GM20000 (cell line): Measurements from ENCODE around the gene UGT1A10.
"Not testable (repeated sequence)": the region's sequence is repeated elsewhere in the genome, so short reads cannot be mapped to it uniquely, and the experiment has no call there.

Source experiments
- DNase-seq: peaks from one replicate; pipeline ENCODE4 v3.0.0; 2012; ENCODE audit warnings: low spot score
- CTCF ChIP-seq: IDR thresholded peaks from 2 replicates; pipeline ENCODE4 v1.5.1; 2012; ENCODE audit warnings: mild to moderate bottlenecking, control low read depth; ENCODE audit errors: extremely low read depth, missing control alignments

UGT1A10 gene

GRCh38 chr2:233604826-233605225 lies 31.4 kb upstream of the UGT1A10 start:
- TF ChIP-seq CTCF = no peak
- DNase-seq = no peak

- no peak for TF ChIP-seq CTCF
- no peak for DNase-seq
Measured at GRCh38 chr2:233605680-233606079, 30.6 kb upstream of the UGT1A10 start.

- no peak for TF ChIP-seq CTCF
- no peak for DNase-seq
Measured at GRCh38 chr2:233611284-233611683, 25.0 kb upstream of the UGT1A10 start.

GRCh38 chr2:233617476-233617875 lies 18.8 kb upstream of the UGT1A10 start, which contains the start of gene UGT1A8:
TSS of gene UGT1A8 (plus strand) at chr2:233617633. CDS start at chr2:233617708, 75 bp downstream.
- not testable (repeated sequence) for DNase-seq

- no peak for DNase-seq
- TF ChIP-seq CTCF = no peak
Measured at GRCh38 chr2:233620204-233620603, 16.0 kb upstream of the UGT1A10 start.

- DNase-seq = not testable (repeated sequence)
Measured at GRCh38 chr2:233621863-233622262, 14.4 kb upstream of the UGT1A10 start.

- no peak for DNase-seq
- no peak for TF ChIP-seq CTCF
Measured at GRCh38 chr2:233627331-233628025, 8.8 kb upstream of the UGT1A10 start.

GRCh38 chr2:233638836-233639235 lies 2.6 kb downstream of the UGT1A10 start:
- no peak for DNase-seq
- TF ChIP-seq CTCF = no peak
